ENCODE results near the gene DPP10.
A peak's percentile ranks its signal among the peaks of the same experiment; 100 is the strongest.

The DPP10 gene

GRCh38 chr2:115649731-115650130, 1207.3 kb downstream of the DPP10 start:
- no peak for DNase-seq

- no peak for DNase-seq
These were observed 1208.4 kb downstream of the DPP10 start for GRCh38 chr2:115650827-115651226.

- DNase-seq = no peak
These were observed 1210.2 kb downstream of the DPP10 start for GRCh38 chr2:115652652-115653051.

GRCh38 chr2:115654362-115654761, 1211.9 kb downstream of the DPP10 start:
- DNase-seq = no peak

- DNase-seq = no peak
These were observed 1235.7 kb downstream of the DPP10 start for GRCh38 chr2:115678129-115678528.

GRCh38 chr2:115684345-115684744, 1241.9 kb downstream of the DPP10 start:
- DNase-seq = peak in 1 of 58 donors; percentile 0

- no peak for DNase-seq
These were observed 1249.0 kb downstream of the DPP10 start for GRCh38 chr2:115691409-115691808.

- no peak for DNase-seq
These were observed 1252.2 kb downstream of the DPP10 start for GRCh38 chr2:115694651-115695050.

- DNase-seq = no peak
These were observed 1290.8 kb downstream of the DPP10 start for GRCh38 chr2:115733190-115733775.

- no peak for DNase-seq
These were observed 1295.7 kb downstream of the DPP10 start for GRCh38 chr2:115738111-115738510.

- no peak for DNase-seq
These were observed 1297.1 kb downstream of the DPP10 start for GRCh38 chr2:115739574-115739973.

GRCh38 chr2:115746151-115746550, 1303.7 kb downstream of the DPP10 start:
- no peak for DNase-seq

- no peak for DNase-seq
These were observed 1314.8 kb downstream of the DPP10 start for GRCh38 chr2:115757286-115757685.

GRCh38 chr2:115763601-115764000, 1321.2 kb downstream of the DPP10 start:
- DNase-seq = no peak

- no peak for DNase-seq
These were observed 1329.1 kb downstream of the DPP10 start for GRCh38 chr2:115771516-115771915.

GRCh38 chr2:115774361-115774760, 1331.9 kb downstream of the DPP10 start:
- DNase-seq = no peak

- DNase-seq = no peak
These were observed 1336.7 kb downstream of the DPP10 start for GRCh38 chr2:115779085-115779632.

GRCh38 chr2:115782286-115782685, 1339.8 kb downstream of the DPP10 start:
- DNase-seq = no peak

GRCh38 chr2:115796078-115796477, 1353.6 kb downstream of the DPP10 start:
- DNase-seq = no peak

GRCh38 chr2:115807276-115807675, 1364.8 kb downstream of the DPP10 start:
- DNase-seq = no peak

GRCh38 chr2:115825912-115826311, 1383.5 kb downstream of the DPP10 start:
- DNase-seq = no peak

GRCh38 chr2:115833196-115833595, 1390.8 kb downstream of the DPP10 start:
- DNase-seq = no peak

- no peak for DNase-seq
These were observed 1396.1 kb downstream of the DPP10 start for GRCh38 chr2:115838539-115838938.

GRCh38 chr2:115842306-115842705, 1399.9 kb downstream of the DPP10 start:
- no peak for DNase-seq

All from anterior cingulate cortex (tissue), 58 donors.